Psoas muscle (tissue), 8 donors: Measurements from ENCODE around the gene FN3K. TPM values are rescaled to one million over a fixed set of nuclear protein-coding genes. Genes with fewer than 3 reads are reported as not detected.

Source experiments
- ATAC-seq, 4 donors: fragments of 200-7000 bp; cut with Tn5 transposase; one replicate each; pipeline ENCODE4 v1.9.1; 2020; ENCODE audit warnings: moderate library complexity in 3 of 4, mild to moderate bottlenecking in 2 of 4
- DNase-seq, 2 donors: peaks; one replicate each; pipeline ENCODE4 v3.0.0-alpha.2; 2020
- H3K27ac ChIP-seq: fragments of 200-600 bp; one replicate; pipeline ENCODE4 v1.8.0; 2022
- H3K27me3 ChIP-seq, 3 donors: fragments of 200-600 bp in 1 of 3; one replicate each; pipeline versions ENCODE4 v1.6.1 to v1.8.0; 2013 to 2022; ENCODE audit warnings: low read length in 2 of 3, mild to moderate bottlenecking in 2 of 3, moderate library complexity in 1 of 3; ENCODE audit not compliant: insufficient read depth in 3 of 3
- H3K36me3 ChIP-seq, 2 donors: fragments of 200-600 bp in 1 of 2; one replicate each; pipeline versions ENCODE4 v1.6.1 to v1.8.0; 2013 to 2022; ENCODE audit warnings: low read depth in 1 of 2, mild to moderate bottlenecking in 1 of 2, moderate library complexity in 1 of 2; ENCODE audit not compliant: insufficient read depth in 1 of 2
- H3K4me1 ChIP-seq: fragments of 200-600 bp; one replicate; pipeline ENCODE4 v1.8.0; 2022
- H3K4me3 ChIP-seq: fragments of 200-600 bp; one replicate; pipeline ENCODE4 v1.8.0; 2022; ENCODE audit warnings: mild to moderate bottlenecking
- H3K9me3 ChIP-seq: fragments of 200-600 bp; one replicate; pipeline ENCODE4 v1.8.0; 2022
- WGBS, 3 donors: extraction: QIAGEN DNeasy Blood & Tissue Kit; methylation state at CpG; one replicate each; pipeline versions ENCODE4 v1.1.6 to v1.1.7; 2013; 5-methylcytosine and 5-hydroxymethylcytosine counted together
- intact Hi-C, 2 donors: fragments of 100-400 bp; cut with DNase I; formaldehyde crosslinking; loops; one replicate each; pipeline versions ENCODE4 v1.11.0 to v1.14.2; 2022
- polyA plus RNA-seq, 3 donors: library from polyadenylated mRNA; stranded (reverse); fragments of 200-250 nt; gene quantifications; one replicate each; pipeline ENCODE4 v1.2.3, GENCODE V29; 2013
- total RNA-seq, 4 donors: library from RNA; stranded (reverse); fragmentation: NEBNext Ultra II Directional in 2 of 4; extraction: Animal tissue kit (Norgen Biotek cat#: 25700) in 2 of 4; gene quantifications; one replicate each; pipeline versions ENCODE4 v1.2.1 to v1.2.4, GENCODE V29; 2021 to 2023
- TF ChIP-seq, protein P1 (sequence below): fragments of 200-600 bp; IDR thresholded peaks from one replicate; pipeline ENCODE4 v1.8.0; 2022; ENCODE audit warnings: antibody characterized with exemption
- donor health status: healthy with polysubstance abuse.
- donor health status: DM: no; HTN: no; CAD: no; lungs with moderate emphysema.
- donor health status: Bipolar disorder and iron deficiency.
- donor health status: healthy.
- donor health status: DM: yes; HTN: yes; CAD: no.
- donor health status: DM: no; HTN: no; CAD: no.
- donor health status: DM: no; HTN: no; CAD: no.
- donor health status: DM: yes; HTN: yes; CAD: no.

Gene FN3K
- total and polyA plus RNA-seq, 7 donors = 5.9 to 22.3 (median 10.1) TPM

DNA sequence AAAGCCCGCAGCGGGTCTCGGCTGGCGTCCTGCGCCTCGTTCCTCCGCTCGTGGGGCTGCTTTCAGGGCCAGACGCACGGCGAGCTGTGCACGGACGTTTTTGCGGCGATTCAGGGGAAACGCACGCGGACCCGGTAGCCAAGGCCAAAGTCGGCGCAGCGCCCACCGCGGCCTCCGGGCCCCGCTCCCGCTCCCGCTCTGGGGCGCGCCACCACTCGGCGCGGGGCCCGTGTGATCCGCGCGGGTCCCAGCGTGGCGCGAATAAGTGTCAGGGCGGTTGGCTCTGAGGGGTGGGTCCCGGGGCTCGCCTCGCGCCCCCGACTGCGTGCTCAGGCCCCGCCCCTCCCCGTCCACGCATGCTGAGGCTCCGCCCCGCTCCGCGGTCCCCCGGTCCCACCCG lies 15.8 kb downstream of the FN3K start:
- DNase-seq (no peak), ATAC-seq (no peak)
- Histone ChIP-seq H3K4me1 (peaks cover 6% of the 10 kb centered on the region), H3K27me3 (no peaks in the 10 kb centered on the region), H3K9me3 (no peaks in the 10 kb centered on the region), H3K4me3 (peak overlapping the region; percentile 76), H3K36me3 (peaks cover 0 to 1% of the 10 kb centered on the region in 2 donors), H3K27ac (peak overlapping the region; percentile 79)
- TF ChIP-seq, protein P1, sequence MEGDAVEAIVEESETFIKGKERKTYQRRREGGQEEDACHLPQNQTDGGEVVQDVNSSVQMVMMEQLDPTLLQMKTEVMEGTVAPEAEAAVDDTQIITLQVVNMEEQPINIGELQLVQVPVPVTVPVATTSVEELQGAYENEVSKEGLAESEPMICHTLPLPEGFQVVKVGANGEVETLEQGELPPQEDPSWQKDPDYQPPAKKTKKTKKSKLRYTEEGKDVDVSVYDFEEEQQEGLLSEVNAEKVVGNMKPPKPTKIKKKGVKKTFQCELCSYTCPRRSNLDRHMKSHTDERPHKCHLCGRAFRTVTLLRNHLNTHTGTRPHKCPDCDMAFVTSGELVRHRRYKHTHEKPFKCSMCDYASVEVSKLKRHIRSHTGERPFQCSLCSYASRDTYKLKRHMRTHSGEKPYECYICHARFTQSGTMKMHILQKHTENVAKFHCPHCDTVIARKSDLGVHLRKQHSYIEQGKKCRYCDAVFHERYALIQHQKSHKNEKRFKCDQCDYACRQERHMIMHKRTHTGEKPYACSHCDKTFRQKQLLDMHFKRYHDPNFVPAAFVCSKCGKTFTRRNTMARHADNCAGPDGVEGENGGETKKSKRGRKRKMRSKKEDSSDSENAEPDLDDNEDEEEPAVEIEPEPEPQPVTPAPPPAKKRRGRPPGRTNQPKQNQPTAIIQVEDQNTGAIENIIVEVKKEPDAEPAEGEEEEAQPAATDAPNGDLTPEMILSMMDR = no peak
- 1 to 5% (median 2%) methylated on average over 22 to 54 of the region's 56 CpGs for WGBS, 3 donors
- intact Hi-C loops = no loop called here

DNA sequence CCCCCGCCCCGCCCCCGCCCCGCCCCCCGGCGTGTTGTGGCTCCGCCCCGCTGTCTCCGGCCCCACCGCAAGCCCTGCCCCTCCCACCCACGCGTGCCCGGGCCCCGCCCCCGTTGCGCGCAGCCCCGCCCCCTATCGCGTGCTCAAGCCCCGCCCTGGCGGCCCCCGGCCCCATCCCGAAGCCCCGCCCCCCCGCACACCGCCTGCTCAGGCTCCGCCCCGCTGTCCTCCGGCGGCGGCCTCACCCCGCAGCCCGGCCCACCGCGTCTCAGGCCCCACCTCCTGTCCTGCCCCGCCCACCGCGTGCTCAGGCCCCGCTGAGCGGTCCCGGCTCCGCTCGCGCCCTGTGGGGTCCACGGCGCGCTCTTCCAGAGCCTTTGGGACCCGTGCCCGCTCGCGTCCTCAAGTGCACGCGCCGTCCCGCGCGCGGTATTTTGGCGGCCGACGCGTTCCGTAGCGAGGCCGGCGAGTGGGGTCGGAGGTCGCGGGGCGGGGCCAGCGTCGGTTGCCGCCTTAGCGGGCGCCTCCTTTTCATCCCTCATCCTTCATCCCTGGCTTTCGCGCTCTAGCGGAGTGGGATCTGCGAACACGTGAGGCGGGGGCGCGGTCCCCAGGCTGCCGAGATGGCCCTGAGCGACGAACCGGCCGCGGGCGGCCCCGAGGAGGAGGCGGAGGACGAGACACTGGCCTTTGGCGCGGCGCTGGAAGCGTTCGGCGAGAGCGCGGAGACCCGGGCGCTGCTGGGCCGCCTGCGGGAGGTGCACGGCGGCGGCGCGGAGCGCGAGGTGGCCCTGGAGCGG lies 16.4 kb downstream of the FN3K start, which contains the start of gene TBCD:
Gene TBCD (plus strand): TSS at position 495 of the 800 bp plus-strand sequence. CDS start 129 bp downstream, at position 624.
- TF ChIP-seq, protein P1 = no peak
- peaks cover 0 to 4% of the 10 kb centered on the region in 2 donors for H3K36me3 ChIP-seq
- H3K4me3 ChIP-seq = peak within 1 kb of the TSS; percentile 96
- intact Hi-C loops = loop anchor here in 1 of 2 donors (2.0 kb wide), 1 partner anchor 33 kb away; no protein-coding TSS in a partner anchor
- peak; percentile 91 to 95 for DNase-seq
- peaks cover 6% of the 10 kb centered on the region for H3K4me1 ChIP-seq
- no peaks in the 10 kb centered on the region for H3K27me3 ChIP-seq
- 0% methylated on average over 64 to 105 of the region's 114 CpGs for WGBS, 3 donors
- peak within 1 kb of the TSS; percentile 90 for H3K27ac ChIP-seq
- H3K9me3 ChIP-seq = no peaks in the 10 kb centered on the region
- ATAC-seq = peak; percentile 88 to 92 (median 91)

DNA sequence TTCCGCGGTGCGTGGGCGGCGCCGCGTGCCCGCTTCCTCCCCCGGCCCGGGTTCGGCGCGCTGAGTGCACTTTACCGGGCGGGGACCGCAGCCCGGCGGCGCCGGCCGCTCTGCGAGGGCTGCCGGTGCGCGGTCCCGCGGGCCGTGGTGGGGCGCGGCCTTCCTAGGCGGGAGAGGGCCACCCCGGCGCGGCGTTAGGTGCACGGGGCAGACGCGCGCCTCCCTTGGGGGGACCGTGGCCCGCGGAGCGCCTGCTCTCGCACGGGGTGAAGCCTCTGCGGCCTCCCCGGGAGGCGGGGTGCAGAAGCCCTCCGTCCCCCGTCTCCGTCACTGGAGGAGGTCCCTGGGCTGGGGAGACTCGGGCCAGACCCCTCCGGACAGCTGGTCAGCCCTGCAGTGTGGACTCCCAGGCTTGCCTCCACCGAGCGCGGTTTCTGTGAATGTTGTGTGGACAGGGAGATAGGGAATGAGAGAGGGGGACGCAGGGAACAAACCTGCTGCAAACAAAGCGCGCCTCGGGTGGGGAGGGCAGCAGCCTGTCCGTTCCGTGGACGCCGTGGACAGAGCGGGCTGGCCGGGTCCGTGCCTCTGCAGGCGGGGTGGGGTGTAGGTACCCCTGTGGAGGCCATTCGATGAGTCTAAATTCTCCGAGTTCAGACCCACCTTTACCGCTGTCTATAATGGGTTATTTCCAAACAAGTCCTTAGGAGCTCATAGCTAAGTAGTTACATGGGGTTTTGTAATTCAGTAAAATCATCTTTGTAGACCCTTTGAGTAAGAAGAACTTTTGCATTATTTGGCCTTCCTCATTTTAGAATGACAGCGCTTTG lies 17.2 kb downstream of the FN3K start:
- intact Hi-C loops = loop anchor here in 1 of 2 donors (2.0 kb wide), 1 partner anchor 34 kb away; no protein-coding TSS in a partner anchor
- Histone ChIP-seq H3K4me3 (peak overlapping the region; percentile 96), H3K4me1 (peaks cover 6% of the 10 kb centered on the region), H3K36me3 (peaks cover 0 to 4% of the 10 kb centered on the region in 2 donors), H3K27me3 (no peaks in the 10 kb centered on the region), H3K9me3 (no peaks in the 10 kb centered on the region), H3K27ac (peak overlapping the region; percentile 90)
- DNase-seq = peak; percentile 37 to 64
- TF ChIP-seq, protein P1 = no peak
- ATAC-seq = peak in 1 of 4 donors; percentile 2
- WGBS, 3 donors = 1 to 3% (median 2%) methylated on average over 39 to 72 of the region's 72 CpGs

DNA sequence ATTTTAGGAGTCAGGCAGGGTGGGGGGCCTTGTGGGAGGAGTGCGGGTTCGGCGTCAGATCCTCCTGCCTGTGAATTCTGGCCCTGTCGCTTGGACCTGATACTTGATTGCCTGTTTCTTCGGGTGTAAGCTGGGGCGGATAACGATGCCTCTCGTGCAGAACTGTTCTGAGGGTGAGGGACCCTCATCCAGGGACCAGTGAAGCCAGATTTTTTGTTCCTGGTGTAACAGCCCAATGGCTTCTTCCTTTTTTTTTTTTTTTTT lies 17.7 kb downstream of the FN3K start:
- ATAC-seq = no peak
- peak overlapping the region; percentile 96 for H3K4me3 ChIP-seq
- peak in 1 of 2 donors; percentile 30 for DNase-seq
- H3K9me3 ChIP-seq = no peaks in the 10 kb centered on the region
- H3K27me3 ChIP-seq = no peaks in the 10 kb centered on the region
- H3K27ac ChIP-seq = no peak overlapping the region
- H3K4me1 ChIP-seq = peaks cover 6% of the 10 kb centered on the region
- intact Hi-C loops = loop anchor here in 1 of 2 donors (2.0 kb wide), 1 partner anchor 34 kb away; no protein-coding TSS in a partner anchor
- peaks cover 0 to 4% of the 10 kb centered on the region in 2 donors for H3K36me3 ChIP-seq
- TF ChIP-seq, protein P1 = no peak
- WGBS, 3 donors = 42 to 47% (median 44%) methylated on average over 8 of the region's 8 CpGs
